ENCODE data around the gene IRAK1BP1. TPM values are rescaled to one million over a fixed set of nuclear protein-coding genes. Genes with fewer than 3 reads are reported as not detected.

IRAK1BP1 gene
- total RNA-seq, 1 experiment from 2014 or later = 6.1 TPM

- ChIA-PET POLR2A (no interaction called here), CTCF (no interaction called here)
- no peak overlapping the region for H3K4me3 Mint-ChIP-seq
- TF ChIP-seq ZNF423 (CRISPR knock-in tag; IDR thresholded peaks at IDR 0.05) (no peak), OVOL2 (CRISPR knock-in tag; IDR thresholded peaks at IDR 0.05; ENCODE audit: borderline replicate concordance) (no peak), ZNF281 (CRISPR knock-in tag; IDR thresholded peaks at IDR 0.05) (no peak), ETV6 (CRISPR knock-in tag; IDR thresholded peaks at IDR 0.05) (no peak), NFE2L1 (CRISPR knock-in tag; IDR thresholded peaks at IDR 0.05) (no peak), STAT6 (CRISPR knock-in tag; conservative IDR thresholded peaks at IDR 0.05; ENCODE audit: low read depth) (no peak), CDX4 (CRISPR knock-in tag; IDR thresholded peaks at IDR 0.05; ENCODE audit: borderline replicate concordance) (no peak), FOXK1 (CRISPR knock-in tag; IDR thresholded peaks at IDR 0.05) (no peak), ATF1 (CRISPR knock-in tag; IDR thresholded peaks at IDR 0.05) (no peak), TEAD4 (CRISPR knock-in tag; IDR thresholded peaks at IDR 0.05) (no peak), E2F5 (CRISPR knock-in tag; IDR thresholded peaks at IDR 0.05) (no peak), PRDM15 (CRISPR knock-in tag; IDR thresholded peaks at IDR 0.05) (no peak), RELA (CRISPR knock-in tag; IDR thresholded peaks at IDR 0.05; ENCODE audit: borderline replicate concordance) (no peak), ZBTB21 (CRISPR knock-in tag; IDR thresholded peaks at IDR 0.05; ENCODE audit: borderline replicate concordance) (no peak), ZNF219 (CRISPR knock-in tag; IDR thresholded peaks at IDR 0.05; ENCODE audit: borderline replicate concordance) (no peak)
- DNase-seq (ENCODE audit: low spot score) = no peak
- no peak for ATAC-seq
- 0 out of 2 replicates have a peak, but pooled peaks cover 3% of the 10 kb centered on the region for H3K4me1 Mint-ChIP-seq
- H3K9me3 Mint-ChIP-seq = peaks cover 26% of the 10 kb centered on the region
- no peaks in the 10 kb centered on the region; the same call in 1 of the 2 replicates for H3K27me3 Mint-ChIP-seq (ENCODE audit: low read depth)
- H3K27ac Mint-ChIP-seq = no peak overlapping the region
- H3K36me3 Mint-ChIP-seq = peaks cover 20% of the 10 kb centered on the region
These were observed 5.8 kb upstream of the IRAK1BP1 start for GRCh38 chr6:78861509-78861908.

GRCh38 chr6:78863576-78863975 lies 3.8 kb upstream of the IRAK1BP1 start:
- no peaks in the 10 kb centered on the region for H3K27me3 Mint-ChIP-seq (ENCODE audit: low read depth)
- peaks cover 6% of the 10 kb centered on the region for H3K36me3 Mint-ChIP-seq
- ATAC-seq (no peak), DNase-seq (ENCODE audit: low spot score) (no peak)
- peaks cover 8% of the 10 kb centered on the region for H3K4me1 Mint-ChIP-seq
- H3K27ac Mint-ChIP-seq = no peak overlapping the region
- POLR2A ChIA-PET = no interaction called here
- H3K9me3 Mint-ChIP-seq = peaks cover 7% of the 10 kb centered on the region
- CTCF ChIA-PET = no interaction called here
- H3K4me3 Mint-ChIP-seq = no peak overlapping the region
- TF ChIP-seq ZNF317 (CRISPR knock-in tag; IDR thresholded peaks at IDR 0.05; ENCODE audit: borderline replicate concordance, low read depth) = no peak
- no peak for TF ChIP-seq USF2 (CRISPR knock-in tag; IDR thresholded peaks at IDR 0.05)
- no peak for TF ChIP-seq CBFB (CRISPR knock-in tag; IDR thresholded peaks at IDR 0.05; ENCODE audit: low read depth)
- TF ChIP-seq MLX (CRISPR knock-in tag; IDR thresholded peaks at IDR 0.05) = no peak
- no peak for TF ChIP-seq FOXP1 (CRISPR knock-in tag; IDR thresholded peaks at IDR 0.05; ENCODE audit: borderline replicate concordance)
- TF ChIP-seq KAT7 (CRISPR knock-in tag; IDR thresholded peaks at IDR 0.05; ENCODE audit: borderline replicate concordance) = no peak
- TF ChIP-seq ZNF121 (CRISPR knock-in tag; IDR thresholded peaks at IDR 0.05) = no peak
- TF ChIP-seq TP53 (CRISPR knock-in tag; IDR thresholded peaks at IDR 0.05) = no peak
- no peak for TF ChIP-seq MXD4 (CRISPR knock-in tag; IDR thresholded peaks at IDR 0.05; ENCODE audit: borderline replicate concordance)
- TF ChIP-seq RELA (CRISPR knock-in tag; IDR thresholded peaks at IDR 0.05; ENCODE audit: borderline replicate concordance) = no peak
